Transverse colon (tissue), 4 donors: ENCODE results near the gene NAV3. TPM values are rescaled to one million over a fixed set of nuclear protein-coding genes. Genes with fewer than 3 reads are reported as not detected.

Experiments
- DNase-seq: peaks from one replicate; pipeline ENCODE4 v3.0.0-alpha.2; 2019
- H3K27ac ChIP-seq, 4 donors: fragments of 200-600 bp; sonication (generic); 2 replicates each; pipeline ENCODE4 v1.5.1; 2016 to 2018; ENCODE audit warnings: inconsistent platforms in 4 of 4
- H3K27me3 ChIP-seq: fragments of 200-600 bp; sonication (generic); 2 replicates; pipeline ENCODE4 v1.5.1; 2017; ENCODE audit warnings: inconsistent platforms
- H3K36me3 ChIP-seq, 4 donors: fragments of 200-600 bp; sonication (generic); 2 replicates each; pipeline ENCODE4 v1.5.1; 2017 to 2019; ENCODE audit warnings: inconsistent platforms in 4 of 4
- H3K4me1 ChIP-seq, 4 donors: fragments of 200-600 bp; sonication (generic); 2 replicates each; pipeline ENCODE4 v1.5.1; 2017 to 2020; ENCODE audit warnings: inconsistent platforms in 4 of 4
- H3K4me3 ChIP-seq, 4 donors: fragments of 200-600 bp; sonication (generic); 1 replicate in 1 of 4; 2 replicates in 3 of 4; pipeline versions ENCODE4 v1.5.1 to v1.6.1; 2017 to 2019; ENCODE audit warnings: inconsistent platforms in 4 of 4
- H3K9me3 ChIP-seq, 2 donors: fragments of 200-600 bp; sonication (generic); 2 replicates each; pipeline ENCODE4 v1.5.1; 2017 to 2019; ENCODE audit warnings: inconsistent platforms in 2 of 2
- CTCF ChIP-seq, 5 experiments: fragments of 200-600 bp in 3 of 5; fragments of 450-650 bp in 2 of 5; sonication (generic) in 3 of 5; IDR thresholded peaks; 1 replicate in 2 of 5; 2 replicates in 3 of 5; pipeline ENCODE4 v1.5.1; 2016 to 2017; ENCODE audit warnings: antibody characterized with exemption in 5 of 5, inconsistent platforms in 3 of 5, mild to moderate bottlenecking in 2 of 5, moderate library complexity in 1 of 5
- EP300 ChIP-seq: sonication (generic); formaldehyde crosslinking; IDR thresholded peaks from one replicate; pipeline ENCODE4 v1.6.1; 2017; ENCODE audit warnings: antibody characterized with exemption, low read depth
- POLR2A ChIP-seq: fragments of 450-650 bp; IDR thresholded peaks from one replicate; pipeline ENCODE4 v1.6.1; 2016; ENCODE audit warnings: antibody characterized with exemption, mild to moderate bottlenecking, moderate library complexity
- POLR2AphosphoS5 ChIP-seq, 3 donors: sonication (generic); formaldehyde crosslinking; IDR thresholded peaks; one replicate each; pipeline ENCODE4 v1.6.1; 2016; ENCODE audit warnings: antibody characterized with exemption in 3 of 3
- WGBS, 2 donors: methylation state at CpG; one replicate each; pipeline ENCODE4 v1.1.5; 2018; ENCODE audit warnings: low coverage in 1 of 2; 5-methylcytosine and 5-hydroxymethylcytosine counted together
- in situ Hi-C, 4 donors: fragments of 200-750 bp; cut with MboI; loops; one replicate each; pipeline versions ENCODE4 v1.15.0 to v1.15.1; 2017; ENCODE audit warnings: low sequenced_read_pairs in 3 of 4, low pct_ligation_motif_present in 1 of 4, low pct_unique_long_range_greater_than_20kb in 1 of 4
- intact Hi-C: fragments of 100-400 bp; cut with DNase I; formaldehyde crosslinking; loops from one replicate; pipeline ENCODE4 v1.15.1; 2023; ENCODE audit warnings: low total_unique reads
- total RNA-seq, 4 donors: library from RNA; depleted of rRNA; stranded (reverse); fragments of >200 nt; gene quantifications; one replicate each; pipeline ENCODE4 v1.1.0, GENCODE V29; 2016

Gene NAV3
- total RNA-seq, 4 donors from 2014 or later: 1.1 to 10.6 (median 3.6) TPM

GRCh38 chr12:77916276-77916675 is 85.6 kb downstream of the NAV3 start:
- TF ChIP-seq POLR2AphosphoS5 (IDR thresholded peaks at IDR 0.05) (no peak), POLR2A (no peak), EP300 (no peak), CTCF (IDR thresholded peaks at IDR 0.05) (no peak)
- Histone ChIP-seq H3K9me3 (no peaks in the 10 kb centered on the region), H3K4me3 (no peak overlapping the region), H3K4me1 (no peaks in the 10 kb centered on the region), H3K36me3 (no peaks in the 10 kb centered on the region), H3K27ac (no peak overlapping the region), H3K27me3 (no peaks in the 10 kb centered on the region)
- intact Hi-C loops (no loop called here), in situ Hi-C loops (loop anchor here in 1 of 4 donors (10.0 kb wide), 1 partner anchor 191 kb away; no protein-coding TSS in a partner anchor)
- WGBS, 2 donors: 56 to 71% methylated on average over 2 of the region's 2 CpGs
- DNase-seq: no peak

- 57 to 62% methylated on average over 3 of the region's 3 CpGs for WGBS, 2 donors
- no peak for TF ChIP-seq POLR2A
- TF ChIP-seq CTCF (IDR thresholded peaks at IDR 0.05): no peak
- TF ChIP-seq EP300: no peak
- TF ChIP-seq POLR2AphosphoS5 (IDR thresholded peaks at IDR 0.05): no peak
- Histone ChIP-seq H3K9me3 (no peaks in the 10 kb centered on the region), H3K4me3 (no peak overlapping the region), H3K36me3 (no peaks in the 10 kb centered on the region), H3K27ac (no peak overlapping the region), H3K27me3 (no peaks in the 10 kb centered on the region), H3K4me1 (no peaks in the 10 kb centered on the region)
- in situ Hi-C loops (loop anchor here in 1 of 4 donors (10.0 kb wide), 1 partner anchor 193 kb away; no protein-coding TSS in a partner anchor), intact Hi-C loops (no loop called here)
- DNase-seq: no peak
These were observed 87.4 kb downstream of the NAV3 start for GRCh38 chr12:77918046-77918445.

GRCh38 chr12:77919450-77919849 is 88.8 kb downstream of the NAV3 start:
- intact Hi-C loops: no loop called here
- Histone ChIP-seq H3K4me1 (no peaks in the 10 kb centered on the region), H3K27ac (no peak overlapping the region), H3K4me3 (no peak overlapping the region), H3K36me3 (no peaks in the 10 kb centered on the region), H3K27me3 (no peaks in the 10 kb centered on the region), H3K9me3 (no peaks in the 10 kb centered on the region)
- DNase-seq: no peak
- WGBS, 2 donors: 82 to 85% methylated on average over 3 of the region's 3 CpGs
- in situ Hi-C loops: loop anchor here in 1 of 4 donors (10.0 kb wide), 1 partner anchor 195 kb away; no protein-coding TSS in a partner anchor
- TF ChIP-seq POLR2A (no peak), POLR2AphosphoS5 (IDR thresholded peaks at IDR 0.05) (no peak), CTCF (IDR thresholded peaks at IDR 0.05) (no peak), EP300 (no peak)

GRCh38 chr12:77923882-77924281 is 93.2 kb downstream of the NAV3 start:
- no peak for TF ChIP-seq POLR2AphosphoS5 (IDR thresholded peaks at IDR 0.05)
- 57 to 60% methylated on average over 1 of the region's 1 CpG for WGBS, 2 donors
- Histone ChIP-seq H3K4me1 (no peaks in the 10 kb centered on the region), H3K27ac (no peak overlapping the region), H3K27me3 (no peaks in the 10 kb centered on the region), H3K36me3 (no peaks in the 10 kb centered on the region), H3K4me3 (no peak overlapping the region), H3K9me3 (no peaks in the 10 kb centered on the region)
- in situ Hi-C loops (loop anchor here in 2 of 4 donors (10.0 kb wide), 1 partner anchor 199 kb away; no protein-coding TSS in a partner anchor), intact Hi-C loops (loop anchor here (5.0 kb wide), 1 partner anchor 197 kb away; no protein-coding TSS in a partner anchor)
- no peak for DNase-seq

GRCh38 chr12:77924703-77925102 is 94.0 kb downstream of the NAV3 start:
- H3K9me3 ChIP-seq: no peaks in the 10 kb centered on the region
- no peak overlapping the region for H3K4me3 ChIP-seq
- 64 to 71% methylated on average over 2 of the region's 2 CpGs for WGBS, 2 donors
- DNase-seq: no peak
- H3K27me3 ChIP-seq: no peaks in the 10 kb centered on the region
- H3K4me1 ChIP-seq: no peaks in the 10 kb centered on the region
- intact Hi-C loops: loop anchor here (5.0 kb wide), 1 partner anchor 197 kb away; no protein-coding TSS in a partner anchor
- in situ Hi-C loops: loop anchor here in 2 of 4 donors (10.0 kb wide), 1 partner anchor 200 kb away; no protein-coding TSS in a partner anchor
- no peaks in the 10 kb centered on the region for H3K36me3 ChIP-seq
- no peak overlapping the region for H3K27ac ChIP-seq
- TF ChIP-seq POLR2AphosphoS5 (IDR thresholded peaks at IDR 0.05): no peak
- TF ChIP-seq EP300: no peak
- TF ChIP-seq POLR2A: no peak
- no peak for TF ChIP-seq CTCF (IDR thresholded peaks at IDR 0.05)
